G401.6 (cell line): ENCODE data around the gene IQGAP3.

Experiments
- FAIRE-seq: peaks from 2 replicates; lab custom pipeline; 2012; peaks lifted over from hg19 to GRCh38; lab: Jason Lieb, UNC

Gene IQGAP3

GRCh38 chr1:156496211-156496761 lies 76.1 kb downstream of the IQGAP3 start:
- FAIRE-seq = no peak

GRCh38 chr1:156495401-156496140 lies 76.8 kb downstream of the IQGAP3 start:
- FAIRE-seq = no peak

GRCh38 chr1:156494309-156494895 lies 78.0 kb downstream of the IQGAP3 start:
- FAIRE-seq = no peak

- no peak for FAIRE-seq
Measured at GRCh38 chr1:156493742-156494141, 78.6 kb downstream of the IQGAP3 start.

- no peak for FAIRE-seq
Measured at GRCh38 chr1:156493154-156493631, 79.2 kb downstream of the IQGAP3 start.

- FAIRE-seq = no peak
Measured at GRCh38 chr1:156492591-156493080, 79.7 kb downstream of the IQGAP3 start.

- no peak for FAIRE-seq
Measured at GRCh38 chr1:156492013-156492590, 80.3 kb downstream of the IQGAP3 start.

GRCh38 chr1:156491151-156491949 lies 81.0 kb downstream of the IQGAP3 start:
- no peak for FAIRE-seq

GRCh38 chr1:156490401-156491032 lies 81.8 kb downstream of the IQGAP3 start:
- no peak for FAIRE-seq

GRCh38 chr1:156489935-156490293 lies 82.5 kb downstream of the IQGAP3 start:
- no peak for FAIRE-seq

GRCh38 chr1:156489166-156489934 lies 83.0 kb downstream of the IQGAP3 start:
- FAIRE-seq = no peak

- no peak for FAIRE-seq
Measured at GRCh38 chr1:156488566-156489165, 83.7 kb downstream of the IQGAP3 start.

- FAIRE-seq = no peak
Measured at GRCh38 chr1:156487862-156488261, 84.5 kb downstream of the IQGAP3 start.

- no peak for FAIRE-seq
Measured at GRCh38 chr1:156486421-156487344, 85.7 kb downstream of the IQGAP3 start.

GRCh38 chr1:156485984-156486383 lies 86.4 kb downstream of the IQGAP3 start:
- no peak for FAIRE-seq

- FAIRE-seq = no peak
Measured at GRCh38 chr1:156484480-156485058, 87.8 kb downstream of the IQGAP3 start.

- no peak for FAIRE-seq
Measured at GRCh38 chr1:156483397-156483796, 89.0 kb downstream of the IQGAP3 start.

- no peak for FAIRE-seq
Measured at GRCh38 chr1:156482276-156482675, 90.1 kb downstream of the IQGAP3 start.

GRCh38 chr1:156481527-156481926 lies 90.8 kb downstream of the IQGAP3 start:
- no peak for FAIRE-seq
